Panc1 (cell line): ENCODE measurements around the gene POU4F3.

Experiments used
- POLR2AphosphoS5 ChIP-seq: IDR thresholded peaks from 2 replicates; pipeline ENCODE4 v1.6.1; 2012; ENCODE audit warnings: mild to moderate bottlenecking, low read depth, low read length, moderate library complexity
- SIN3A ChIP-seq: IDR thresholded peaks from 2 replicates; pipeline ENCODE4 v1.6.1; 2012; ENCODE audit warnings: low read depth, mild to moderate bottlenecking, low read length, moderate library complexity, borderline replicate concordance; ENCODE audit not compliant: insufficient read depth
- TCF7L2 ChIP-seq: IDR thresholded peaks from 2 replicates; pipeline ENCODE4 v1.6.1; 2011; ENCODE audit warnings: mild to moderate bottlenecking, low read depth, low read length, inconsistent platforms
- TF ChIP-seq, protein P1 (sequence below): fragments of 450-650 bp; IDR thresholded peaks from 2 replicates; pipeline ENCODE4 v1.5.1; 2017; ENCODE audit warnings: mild to moderate bottlenecking
- TF ChIP-seq, protein P2 (sequence below), 2 experiments: IDR thresholded peaks; 2 replicates each; pipeline ENCODE4 v1.6.1; 2011 to 2012; ENCODE audit warnings: low read depth in 2 of 2, control low read depth in 1 of 2, low read length in 1 of 2, mild to moderate bottlenecking in 1 of 2, moderate library complexity in 1 of 2; ENCODE audit not compliant: insufficient read depth in 1 of 2

DNA sequence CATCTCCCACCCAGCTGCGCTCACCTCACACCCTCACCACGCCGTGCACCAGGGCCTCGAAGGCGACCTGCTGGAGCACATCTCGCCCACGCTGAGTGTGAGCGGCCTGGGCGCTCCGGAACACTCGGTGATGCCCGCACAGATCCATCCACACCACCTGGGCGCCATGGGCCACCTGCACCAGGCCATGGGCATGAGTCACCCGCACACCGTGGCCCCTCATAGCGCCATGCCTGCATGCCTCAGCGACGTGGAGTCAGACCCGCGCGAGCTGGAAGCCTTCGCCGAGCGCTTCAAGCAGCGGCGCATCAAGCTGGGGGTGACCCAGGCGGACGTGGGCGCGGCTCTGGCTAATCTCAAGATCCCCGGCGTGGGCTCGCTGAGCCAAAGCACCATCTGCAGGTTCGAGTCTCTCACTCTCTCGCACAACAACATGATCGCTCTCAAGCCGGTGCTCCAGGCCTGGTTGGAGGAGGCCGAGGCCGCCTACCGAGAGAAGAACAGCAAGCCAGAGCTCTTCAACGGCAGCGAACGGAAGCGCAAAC, 1.1 kb downstream of the POU4F3 start:
- TF ChIP-seq, protein P1, sequence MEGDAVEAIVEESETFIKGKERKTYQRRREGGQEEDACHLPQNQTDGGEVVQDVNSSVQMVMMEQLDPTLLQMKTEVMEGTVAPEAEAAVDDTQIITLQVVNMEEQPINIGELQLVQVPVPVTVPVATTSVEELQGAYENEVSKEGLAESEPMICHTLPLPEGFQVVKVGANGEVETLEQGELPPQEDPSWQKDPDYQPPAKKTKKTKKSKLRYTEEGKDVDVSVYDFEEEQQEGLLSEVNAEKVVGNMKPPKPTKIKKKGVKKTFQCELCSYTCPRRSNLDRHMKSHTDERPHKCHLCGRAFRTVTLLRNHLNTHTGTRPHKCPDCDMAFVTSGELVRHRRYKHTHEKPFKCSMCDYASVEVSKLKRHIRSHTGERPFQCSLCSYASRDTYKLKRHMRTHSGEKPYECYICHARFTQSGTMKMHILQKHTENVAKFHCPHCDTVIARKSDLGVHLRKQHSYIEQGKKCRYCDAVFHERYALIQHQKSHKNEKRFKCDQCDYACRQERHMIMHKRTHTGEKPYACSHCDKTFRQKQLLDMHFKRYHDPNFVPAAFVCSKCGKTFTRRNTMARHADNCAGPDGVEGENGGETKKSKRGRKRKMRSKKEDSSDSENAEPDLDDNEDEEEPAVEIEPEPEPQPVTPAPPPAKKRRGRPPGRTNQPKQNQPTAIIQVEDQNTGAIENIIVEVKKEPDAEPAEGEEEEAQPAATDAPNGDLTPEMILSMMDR, result no peak
- TF ChIP-seq POLR2AphosphoS5 (no peak), TCF7L2 (no peak), SIN3A (no peak)
- TF ChIP-seq, protein P2, sequence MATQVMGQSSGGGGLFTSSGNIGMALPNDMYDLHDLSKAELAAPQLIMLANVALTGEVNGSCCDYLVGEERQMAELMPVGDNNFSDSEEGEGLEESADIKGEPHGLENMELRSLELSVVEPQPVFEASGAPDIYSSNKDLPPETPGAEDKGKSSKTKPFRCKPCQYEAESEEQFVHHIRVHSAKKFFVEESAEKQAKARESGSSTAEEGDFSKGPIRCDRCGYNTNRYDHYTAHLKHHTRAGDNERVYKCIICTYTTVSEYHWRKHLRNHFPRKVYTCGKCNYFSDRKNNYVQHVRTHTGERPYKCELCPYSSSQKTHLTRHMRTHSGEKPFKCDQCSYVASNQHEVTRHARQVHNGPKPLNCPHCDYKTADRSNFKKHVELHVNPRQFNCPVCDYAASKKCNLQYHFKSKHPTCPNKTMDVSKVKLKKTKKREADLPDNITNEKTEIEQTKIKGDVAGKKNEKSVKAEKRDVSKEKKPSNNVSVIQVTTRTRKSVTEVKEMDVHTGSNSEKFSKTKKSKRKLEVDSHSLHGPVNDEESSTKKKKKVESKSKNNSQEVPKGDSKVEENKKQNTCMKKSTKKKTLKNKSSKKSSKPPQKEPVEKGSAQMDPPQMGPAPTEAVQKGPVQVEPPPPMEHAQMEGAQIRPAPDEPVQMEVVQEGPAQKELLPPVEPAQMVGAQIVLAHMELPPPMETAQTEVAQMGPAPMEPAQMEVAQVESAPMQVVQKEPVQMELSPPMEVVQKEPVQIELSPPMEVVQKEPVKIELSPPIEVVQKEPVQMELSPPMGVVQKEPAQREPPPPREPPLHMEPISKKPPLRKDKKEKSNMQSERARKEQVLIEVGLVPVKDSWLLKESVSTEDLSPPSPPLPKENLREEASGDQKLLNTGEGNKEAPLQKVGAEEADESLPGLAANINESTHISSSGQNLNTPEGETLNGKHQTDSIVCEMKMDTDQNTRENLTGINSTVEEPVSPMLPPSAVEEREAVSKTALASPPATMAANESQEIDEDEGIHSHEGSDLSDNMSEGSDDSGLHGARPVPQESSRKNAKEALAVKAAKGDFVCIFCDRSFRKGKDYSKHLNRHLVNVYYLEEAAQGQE (IDR thresholded peaks at IDR 0.05; ENCODE audit: insufficient read depth in 1 of 2, low read depth in 2 of 2, low read length in 1 of 2), result peak in 1 of 2 experiments; percentile 62; a peak in 1 of 4 replicates
